HCT116 (cell line): ENCODE measurements around the gene SNX1. TPM values are rescaled to one million over a fixed set of nuclear protein-coding genes. Genes with fewer than 3 reads are reported as not detected.

Experiments used
- ATAC-seq: fragments of 200-7000 bp; cut with Tn5 transposase; 2 replicates; pipeline ENCODE4 v1.9.1; 2020; ENCODE audit warnings: mild to moderate bottlenecking, moderate library complexity
- BruUV-seq: library from RNA; stranded (reverse); fragments of 400-500 nt; replicated peaks from 2 replicates; lab custom pipeline; 2021; lab: Mats Ljungman, UMichigan
- CTCF ChIA-PET: fragments of 300-600 bp; sonication (Branson Sonifier 250); formaldehyde crosslinking; loops from one replicate; lab custom pipeline; 2021; ENCODE audit warnings: antibody characterized with exemption; lab: Charles Lee
- POLR2A ChIA-PET: fragments of 300-600, 350-600 bp; sonication (Branson Sonifier 250); formaldehyde crosslinking; loops from one replicate; lab custom pipeline; 2021; ENCODE audit warnings: antibody characterized with exemption; lab: Charles Lee
- RAD21 ChIA-PET, 2 experiments: fragments of 300-600 bp; sonication (Branson Sonifier 250); formaldehyde crosslinking; loops; one replicate each; lab custom pipeline; 2023; ENCODE audit warnings: low total read pairs in 2 of 2; ENCODE audit not compliant: uncharacterized antibody in 2 of 2, unreplicated experiment in 2 of 2, low non-redundant PET in 1 of 2; lab: Charles Lee
- DNase-seq: peaks from one replicate; pipeline ENCODE4 v3.0.0-alpha.2; 2010; ENCODE audit warnings: low read depth, low spot score
- H2AFZ ChIP-seq: fragments of 200-600 bp; shearing (Covaris generic), sonication (generic); 2 replicates; pipeline ENCODE4 v1.6.1; 2017; ENCODE audit warnings: low read depth, mixed run types, mixed read lengths, antibody characterized with exemption, low read length; ENCODE audit not compliant: poor library complexity, severe bottlenecking
- H3K27ac ChIP-seq: 2 replicates; pipeline ENCODE4 v1.5.1; 2012; ENCODE audit warnings: low read depth, low read length
- H3K27me3 ChIP-seq: fragments of 200-600 bp; sonication (generic); 2 replicates; pipeline ENCODE4 v1.6.1; 2016; ENCODE audit warnings: mixed run types, low read length, mixed read lengths; ENCODE audit not compliant: insufficient read depth
- H3K36me3 ChIP-seq, 2 experiments: fragments of 200-500 bp in 1 of 2; fragments of 200-600 bp in 1 of 2; sonication (Bioruptor generic) in 1 of 2; sonication (generic) in 1 of 2; 2 replicates each; pipeline versions ENCODE4 v1.5.1 to v1.6.1; 2014 to 2016; ENCODE audit warnings: low read length in 2 of 2, inconsistent platforms in 1 of 2, mixed read lengths in 1 of 2, mixed run types in 1 of 2; ENCODE audit not compliant: insufficient read depth in 2 of 2, control insufficient read depth in 1 of 2
- H3K4me1 ChIP-seq, 2 experiments: fragments of 200-600 bp in 1 of 2; sonication (generic) in 1 of 2; 2 replicates each; pipeline versions ENCODE4 v1.5.1 to v1.6.1; 2012 to 2017; ENCODE audit warnings: low read length in 2 of 2, inconsistent platforms in 1 of 2, mild to moderate bottlenecking in 1 of 2, mixed read lengths in 1 of 2, mixed run types in 1 of 2, moderate library complexity in 1 of 2; ENCODE audit not compliant: insufficient read depth in 2 of 2, control insufficient read depth in 1 of 2
- H3K4me2 ChIP-seq: fragments of 200-600 bp; sonication (generic); 2 replicates; pipeline ENCODE4 v1.6.1; 2017; ENCODE audit warnings: mixed run types, low read length, mixed read lengths
- H3K4me3 ChIP-seq, 2 experiments: fragments of 200-600 bp in 1 of 2; sonication (generic) in 1 of 2; replicated peaks in 1 of 2; 2 replicates each; pipeline ENCODE4 v1.5.1; 2011 to 2016; ENCODE audit warnings: low read length in 2 of 2, control low read depth in 1 of 2, low read depth in 1 of 2, mild to moderate bottlenecking in 1 of 2, mixed read lengths in 1 of 2, mixed run types in 1 of 2
- H3K79me2 ChIP-seq: fragments of 200-600 bp; sonication (generic); 2 replicates; pipeline ENCODE4 v1.6.1; 2017; ENCODE audit warnings: mild to moderate bottlenecking, mixed run types, low read length, moderate library complexity, mixed read lengths; ENCODE audit not compliant: insufficient read depth
- H3K9ac ChIP-seq: fragments of 200-600 bp; sonication (generic); 2 replicates; pipeline ENCODE4 v1.6.1; 2016; ENCODE audit warnings: low read length, mixed read lengths
- H3K9me2 ChIP-seq: fragments of 200-600 bp; sonication (generic), shearing (Covaris generic); 2 replicates; pipeline ENCODE4 v1.6.1; 2017; ENCODE audit warnings: mixed run types, mild to moderate bottlenecking, moderate library complexity; ENCODE audit not compliant: insufficient read depth
- H3K9me3 ChIP-seq, 2 experiments: fragments of 200-500 bp in 1 of 2; fragments of 200-600 bp in 1 of 2; sonication (Bioruptor generic) in 1 of 2; sonication (generic) in 1 of 2; 2 replicates each; pipeline ENCODE4 v1.6.1; 2014 to 2017; ENCODE audit warnings: low read length in 2 of 2, mixed read lengths in 2 of 2, inconsistent platforms in 1 of 2, low read depth in 1 of 2, mild to moderate bottlenecking in 1 of 2, mixed run types in 1 of 2, moderate library complexity in 1 of 2; ENCODE audit not compliant: control insufficient read depth in 1 of 2, insufficient read depth in 1 of 2
- H4K20me1 ChIP-seq: fragments of 200-600 bp; sonication (generic), shearing (Covaris generic); 2 replicates; pipeline ENCODE4 v1.6.1; 2017; ENCODE audit warnings: mixed run types, mild to moderate bottlenecking, moderate library complexity; ENCODE audit not compliant: insufficient read depth
- CTCF ChIP-seq, 3 experiments: fragments of 200-600 bp in 1 of 3; sonication (generic) in 1 of 3; IDR thresholded peaks in 2 of 3; conservative IDR thresholded peaks in 1 of 3; 2 replicates each; pipeline ENCODE4 v1.5.1; 2012 to 2017; ENCODE audit warnings: low read depth in 2 of 3, low read length in 2 of 3, antibody characterized with exemption in 1 of 3, borderline replicate concordance in 1 of 3, control low read depth in 1 of 3, mild to moderate bottlenecking in 1 of 3, mixed read lengths in 1 of 3, mixed run types in 1 of 3, moderate library complexity in 1 of 3; ENCODE audit not compliant: insufficient read depth in 1 of 3
- intact Hi-C: fragments of 100-400 bp; cut with micrococcal nuclease; formaldehyde crosslinking; loops from 2 replicates; pipeline ENCODE4 v1.10.0; 2022
- total RNA-seq: library from RNA; stranded (reverse); gene quantifications from one replicate; pipeline ENCODE4 v1.2.1, GENCODE V29; 2021; ENCODE audit not compliant: unreplicated experiment
- TF ChIP-seq, protein P1 (sequence below): IDR thresholded peaks from 2 replicates; pipeline ENCODE4 v1.6.1; 2012

Gene SNX1
- total RNA-seq, 1 experiment from 2014 or later: 91.9 TPM

DNA sequence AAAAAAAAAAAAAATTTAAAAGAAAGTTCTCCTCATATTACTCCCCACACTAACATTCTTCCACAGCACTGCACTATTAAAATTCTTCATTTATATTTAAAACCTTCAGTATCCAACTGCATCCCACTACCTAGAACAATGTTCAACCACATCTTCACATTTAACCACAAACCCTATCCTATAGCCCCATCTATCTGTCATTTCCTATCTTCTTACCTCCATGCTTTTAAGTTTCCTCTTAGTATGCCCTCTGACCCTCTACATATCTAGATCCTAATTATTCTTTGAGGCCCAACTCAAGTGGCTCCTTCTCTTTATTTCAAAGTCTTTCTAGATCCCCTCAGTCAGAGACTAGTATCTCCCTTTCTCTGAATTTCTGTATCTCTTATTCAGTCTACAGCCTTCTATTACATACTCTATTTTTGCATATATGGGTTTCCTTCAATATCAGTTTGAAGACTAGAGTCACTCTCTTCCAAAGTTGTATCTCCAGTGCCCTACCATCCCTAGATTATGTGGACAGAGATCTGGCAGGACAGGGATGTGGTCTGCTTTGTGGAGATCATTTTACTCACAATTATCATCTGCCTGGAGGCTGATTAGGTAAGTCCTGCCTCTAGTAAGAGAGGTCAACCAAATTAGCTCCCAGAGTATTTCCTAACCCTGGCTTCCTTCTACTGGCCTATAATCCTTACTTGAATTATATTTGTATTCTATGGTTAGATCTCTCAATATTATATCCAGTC lies 3.5 kb upstream of the SNX1 start:
- H2AFZ ChIP-seq: no peak overlapping the region
- ChIA-PET CTCF (interaction anchor here (0.7 to 1.8 kb wide), 3 partner anchors 61 to 626 kb away, joined by 3 to 11 read pairs (median 3); no protein-coding TSS in a partner anchor), RAD21 (no interaction called here), POLR2A (no interaction called here)
- ATAC-seq: no peak
- no peaks in the 10 kb centered on the region for H3K9me2 ChIP-seq
- intact Hi-C loops: no loop called here
- H3K4me2 ChIP-seq: peak overlapping the region; percentile 76
- H3K4me3 ChIP-seq: peak overlapping the region; percentile 85 to 96
- H3K9me3 ChIP-seq: no peaks in the 10 kb centered on the region
- H3K9ac ChIP-seq: peak overlapping the region; percentile 86
- peaks cover 76% of the 10 kb centered on the region for H3K79me2 ChIP-seq
- no TSS peak for BruUV-seq
- H3K4me1 ChIP-seq: peaks cover 22 to 33% of the 10 kb centered on the region in 2 experiments
- 0 out of 2 replicates have a peak, but pooled peaks cover 4% of the 10 kb centered on the region for H4K20me1 ChIP-seq
- peak in 2 of 3 experiments; percentile 23 to 38; a peak in 3 of 6 replicates for TF ChIP-seq CTCF (IDR thresholded peaks at IDR 0.05 in 2 of 3, conservative IDR thresholded peaks at IDR 0.05 in 1 of 3; ENCODE audit: borderline replicate concordance in 1 of 3, insufficient read depth in 1 of 3, low read depth in 2 of 3, low read length in 2 of 3)
- TF ChIP-seq, protein P1, sequence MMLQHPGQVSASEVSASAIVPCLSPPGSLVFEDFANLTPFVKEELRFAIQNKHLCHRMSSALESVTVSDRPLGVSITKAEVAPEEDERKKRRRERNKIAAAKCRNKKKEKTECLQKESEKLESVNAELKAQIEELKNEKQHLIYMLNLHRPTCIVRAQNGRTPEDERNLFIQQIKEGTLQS: no peak
- peak overlapping the region; percentile 65; the same call in 1 of the 2 replicates for H3K27ac ChIP-seq
- no peak for DNase-seq
- no peaks in the 10 kb centered on the region for H3K27me3 ChIP-seq
- H3K36me3 ChIP-seq: peaks cover 8 to 16% of the 10 kb centered on the region in 2 experiments
